ENCODE data around the gene GTF3A. TPM values are rescaled to one million over a fixed set of nuclear protein-coding genes. Genes with fewer than 3 reads are reported as not detected.
A peak's percentile ranks its signal among the peaks of the same experiment; 100 is the strongest.

GTF3A gene
- total RNA-seq, 1 experiment from 2014 or later, result 126 TPM

DNA sequence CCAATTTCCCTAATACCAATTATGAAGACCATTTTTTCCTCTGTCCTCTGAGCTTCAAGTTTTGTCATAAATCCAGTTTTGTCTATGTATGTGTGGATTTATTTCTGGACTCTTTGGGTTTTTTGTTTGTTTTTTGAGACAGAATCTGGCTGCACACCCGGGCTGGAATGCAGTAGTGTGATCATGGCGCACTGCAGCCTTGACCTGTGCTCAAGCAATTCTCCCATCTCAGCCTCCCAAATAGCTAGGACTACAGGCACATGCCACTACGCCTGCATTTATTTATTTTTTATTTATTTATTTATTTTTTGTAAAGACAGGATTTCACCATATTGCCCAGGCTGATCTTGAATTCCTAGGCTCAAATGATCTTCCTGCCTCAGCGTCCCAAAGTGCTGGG lies 45.3 kb upstream of the GTF3A start:
- Histone ChIP-seq H3K36me3 (ENCODE audit: insufficient read depth, low read length, poor library complexity, severe bottlenecking) (no peaks in the 10 kb centered on the region), H3K27me3 (replicated peaks; ENCODE audit: insufficient read depth, low read depth, low read length, poor library complexity) (no peaks in the 10 kb centered on the region), H3K27ac (ENCODE audit: low read depth, low read length, poor library complexity, severe bottlenecking) (no peak overlapping the region), H3K9me3 (ENCODE audit: low read depth, low read length, poor library complexity, severe bottlenecking) (no peaks in the 10 kb centered on the region), H3K4me1 (ENCODE audit: insufficient read depth, low read length, poor library complexity, severe bottlenecking) (no peaks in the 10 kb centered on the region), H3K4me3 (ENCODE audit: low read depth, low read length, poor library complexity, severe bottlenecking) (no peak overlapping the region)
- CTCF ChIA-PET, result interaction anchor here (0.6 kb wide), 1 partner anchor 978 kb away, joined by 7 read pairs; no protein-coding TSS in a partner anchor
- intact Hi-C loops (cut with micrococcal nuclease; ENCODE audit: unreplicated experiment), result loop anchor here (10.0 kb wide), 1 partner anchor 576 kb away; no protein-coding TSS in a partner anchor
- POLR2A ChIA-PET (ENCODE audit: low non-redundant PET), result no interaction called here
- BruUV-seq (replicated peaks), result no TSS peak
- DNase-seq (ENCODE audit: low spot score), result no peak
- TF ChIP-seq, protein P1, sequence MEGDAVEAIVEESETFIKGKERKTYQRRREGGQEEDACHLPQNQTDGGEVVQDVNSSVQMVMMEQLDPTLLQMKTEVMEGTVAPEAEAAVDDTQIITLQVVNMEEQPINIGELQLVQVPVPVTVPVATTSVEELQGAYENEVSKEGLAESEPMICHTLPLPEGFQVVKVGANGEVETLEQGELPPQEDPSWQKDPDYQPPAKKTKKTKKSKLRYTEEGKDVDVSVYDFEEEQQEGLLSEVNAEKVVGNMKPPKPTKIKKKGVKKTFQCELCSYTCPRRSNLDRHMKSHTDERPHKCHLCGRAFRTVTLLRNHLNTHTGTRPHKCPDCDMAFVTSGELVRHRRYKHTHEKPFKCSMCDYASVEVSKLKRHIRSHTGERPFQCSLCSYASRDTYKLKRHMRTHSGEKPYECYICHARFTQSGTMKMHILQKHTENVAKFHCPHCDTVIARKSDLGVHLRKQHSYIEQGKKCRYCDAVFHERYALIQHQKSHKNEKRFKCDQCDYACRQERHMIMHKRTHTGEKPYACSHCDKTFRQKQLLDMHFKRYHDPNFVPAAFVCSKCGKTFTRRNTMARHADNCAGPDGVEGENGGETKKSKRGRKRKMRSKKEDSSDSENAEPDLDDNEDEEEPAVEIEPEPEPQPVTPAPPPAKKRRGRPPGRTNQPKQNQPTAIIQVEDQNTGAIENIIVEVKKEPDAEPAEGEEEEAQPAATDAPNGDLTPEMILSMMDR (conservative IDR thresholded peaks at IDR 0.05; ENCODE audit: low read depth, low read length), result no peak
- TF ChIP-seq EZH2 (IDR thresholded peaks at IDR 0.05; ENCODE audit: borderline replicate concordance, low read depth, low read length, poor library complexity, severe bottlenecking), result no peak

DNA sequence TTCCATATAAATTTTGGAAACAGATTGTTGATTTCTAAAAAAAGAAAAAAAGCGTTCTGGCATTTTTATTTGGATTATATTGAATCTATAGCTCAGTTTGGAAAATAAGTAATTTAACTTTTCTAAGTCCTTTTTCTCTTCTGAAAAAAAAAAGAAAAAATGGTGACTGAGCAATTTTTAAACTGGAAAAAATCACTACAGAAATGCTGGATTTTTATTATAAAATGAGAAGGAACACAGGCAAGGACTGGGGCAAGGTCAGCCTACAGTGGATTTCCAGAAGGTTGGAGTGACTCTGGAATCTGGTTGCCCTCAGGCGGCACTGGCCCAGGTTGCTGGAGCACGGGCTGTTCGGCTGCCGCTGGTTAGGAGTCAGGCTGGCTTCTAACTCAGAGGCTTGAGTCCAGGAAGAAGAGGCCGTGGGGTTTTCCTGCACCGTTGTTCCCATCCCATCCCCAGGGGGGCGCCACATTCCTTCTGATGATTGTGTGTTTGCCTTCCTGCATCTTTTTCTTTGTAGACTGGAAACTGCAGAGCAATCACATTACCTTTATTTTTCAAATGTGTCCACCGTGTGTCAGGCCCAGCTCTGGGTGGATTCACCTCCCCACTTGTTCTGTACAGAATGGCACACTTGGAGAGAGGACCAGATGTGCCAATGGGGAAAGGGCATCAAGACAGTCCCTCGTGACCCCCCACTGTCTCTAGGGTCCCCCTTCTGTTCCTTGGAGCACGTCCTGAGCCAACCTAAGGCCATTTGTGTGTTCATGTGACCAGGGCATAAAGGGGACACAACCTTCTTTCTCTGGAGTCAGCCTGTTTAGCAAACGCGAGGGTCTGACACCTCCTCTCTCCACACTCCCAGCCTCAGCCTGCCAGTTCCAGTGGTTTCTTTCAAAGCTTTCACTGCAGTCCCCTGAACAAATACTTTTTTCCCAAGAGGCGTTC lies 44.5 kb upstream of the GTF3A start:
- H3K9me3 ChIP-seq (ENCODE audit: low read depth, low read length, poor library complexity, severe bottlenecking), result no peaks in the 10 kb centered on the region
- H3K27me3 ChIP-seq (replicated peaks; ENCODE audit: insufficient read depth, low read depth, low read length, poor library complexity), result peaks cover 6% of the 10 kb centered on the region
- intact Hi-C loops (cut with micrococcal nuclease; ENCODE audit: unreplicated experiment), result loop anchor here (10.0 kb wide), 1 partner anchor 575 kb away; no protein-coding TSS in a partner anchor
- CTCF ChIA-PET, result no interaction called here
- no TSS peak for BruUV-seq (replicated peaks)
- no peak overlapping the region for H3K27ac ChIP-seq (ENCODE audit: low read depth, low read length, poor library complexity, severe bottlenecking)
- TF ChIP-seq, protein P1 (conservative IDR thresholded peaks at IDR 0.05; ENCODE audit: low read depth, low read length), result peak; percentile 76
- no peak for TF ChIP-seq EZH2 (IDR thresholded peaks at IDR 0.05; ENCODE audit: borderline replicate concordance, low read depth, low read length, poor library complexity, severe bottlenecking)
- H3K4me1 ChIP-seq (ENCODE audit: insufficient read depth, low read length, poor library complexity, severe bottlenecking), result no peaks in the 10 kb centered on the region
- DNase-seq (ENCODE audit: low spot score), result peak; percentile 60
- H3K36me3 ChIP-seq (ENCODE audit: insufficient read depth, low read length, poor library complexity, severe bottlenecking), result no peaks in the 10 kb centered on the region
- POLR2A ChIA-PET (ENCODE audit: low non-redundant PET), result no interaction called here
- no peak overlapping the region for H3K4me3 ChIP-seq (ENCODE audit: low read depth, low read length, poor library complexity, severe bottlenecking)

DNA sequence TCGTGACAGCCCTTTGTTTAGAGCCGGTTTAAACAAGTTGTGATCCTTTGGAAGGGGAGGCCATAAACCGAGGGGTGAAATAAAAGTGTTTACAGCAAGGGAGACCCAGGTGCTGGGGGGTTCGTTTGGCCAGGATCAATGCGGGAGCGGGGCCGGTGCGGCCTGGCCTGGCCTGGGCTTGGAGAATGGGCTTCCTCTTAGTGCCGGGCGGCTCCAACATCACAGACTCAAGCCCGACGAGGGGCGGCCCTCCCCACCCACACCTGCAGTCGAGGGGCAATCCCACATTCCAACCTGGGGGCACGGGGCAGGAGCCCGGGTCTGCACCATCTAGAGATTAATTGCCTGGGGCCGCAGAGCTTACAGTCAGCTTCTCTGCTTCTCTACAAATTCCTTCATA lies 42.8 kb upstream of the GTF3A start:
- no peaks in the 10 kb centered on the region for H3K9me3 ChIP-seq (ENCODE audit: low read depth, low read length, poor library complexity, severe bottlenecking)
- peaks cover 10% of the 10 kb centered on the region for H3K27me3 ChIP-seq (replicated peaks; ENCODE audit: insufficient read depth, low read depth, low read length, poor library complexity)
- BruUV-seq (replicated peaks), result no TSS peak
- no peaks in the 10 kb centered on the region for H3K36me3 ChIP-seq (ENCODE audit: insufficient read depth, low read length, poor library complexity, severe bottlenecking)
- H3K27ac ChIP-seq (ENCODE audit: low read depth, low read length, poor library complexity, severe bottlenecking), result no peak overlapping the region
- intact Hi-C loops (cut with micrococcal nuclease; ENCODE audit: unreplicated experiment), result no loop called here
- H3K4me3 ChIP-seq (ENCODE audit: low read depth, low read length, poor library complexity, severe bottlenecking), result no peak overlapping the region
- CTCF ChIA-PET, result no interaction called here
- POLR2A ChIA-PET (ENCODE audit: low non-redundant PET), result no interaction called here
- DNase-seq (ENCODE audit: low spot score), result no peak
- TF ChIP-seq, protein P1 (conservative IDR thresholded peaks at IDR 0.05; ENCODE audit: low read depth, low read length), result no peak
- TF ChIP-seq EZH2 (IDR thresholded peaks at IDR 0.05; ENCODE audit: borderline replicate concordance, low read depth, low read length, poor library complexity, severe bottlenecking), result no peak
- H3K4me1 ChIP-seq (ENCODE audit: insufficient read depth, low read length, poor library complexity, severe bottlenecking), result no peaks in the 10 kb centered on the region
